ENCODE results near the gene FAM9C. TPM values are rescaled to one million over a fixed set of nuclear protein-coding genes. Genes with fewer than 3 reads are reported as not detected.
"Not testable (repeated sequence)": the region's sequence is repeated elsewhere in the genome, so short reads cannot be mapped to it uniquely, and the experiment has no call there.

FAM9C gene
- polyA plus RNA-seq, 1 donor (not counting 4 experiments of a cell fraction or from before 2014, with no cell fraction given) = not detected

- TF ChIP-seq CTCF (optimal IDR thresholded peaks at IDR 0.05 in 1 of 3, IDR thresholded peaks at IDR 0.05 in 1 of 3, conservative IDR thresholded peaks at IDR 0.05 in 1 of 3; ENCODE audit: extremely low read depth in 1 of 3, insufficient read depth in 2 of 3, low read length in 3 of 3) (no peak), EZH2 (IDR thresholded peaks at IDR 0.05; ENCODE audit: low read length) (no peak)
- dilution Hi-C loops (cut with MboI; ENCODE audit: extremely low pct_ligation_motif_present, low sequenced_read_pairs) = no loop called here
- Histone ChIP-seq H3K27ac (ENCODE audit: control insufficient read depth, insufficient read depth, low read length) (no peak overlapping the region), H3K9me3 (ENCODE audit: control insufficient read depth, low read depth, low read length) (no peaks in the 10 kb centered on the region), H3K27me3 (ENCODE audit: control insufficient read depth, extremely low read depth, insufficient read depth, low read length) (no peaks in the 10 kb centered on the region), H4K20me1 (ENCODE audit: control insufficient read depth, extremely low read depth, insufficient read depth, low read length) (no peaks in the 10 kb centered on the region), H3K36me3 (ENCODE audit: control insufficient read depth in 2 of 2, extremely low read depth in 1 of 2, insufficient read depth in 2 of 2, low read length in 2 of 2) (no peaks in the 10 kb centered on the region), H3K4me1 (ENCODE audit: control insufficient read depth, extremely low read depth, insufficient read depth, low read length) (no peaks in the 10 kb centered on the region), H3K4me3 (ENCODE audit: control insufficient read depth in 2 of 3, extremely low read depth in 1 of 3, insufficient read depth in 2 of 3, low read depth in 1 of 3, low read length in 3 of 3) (no peak overlapping the region), H2AFZ (ENCODE audit: control insufficient read depth, low read length) (no peak overlapping the region), H3K79me2 (ENCODE audit: control insufficient read depth, insufficient read depth, low read length) (no peaks in the 10 kb centered on the region), H3K9ac (ENCODE audit: control insufficient read depth, extremely low read depth, insufficient read depth, low read length) (no peak overlapping the region), H3K9me1 (ENCODE audit: control insufficient read depth, extremely low read depth, insufficient read depth, low read length) (no peaks in the 10 kb centered on the region), H3K4me2 (ENCODE audit: control insufficient read depth, extremely low read depth, insufficient read depth, low read depth, low read length) (no peak overlapping the region)
- FAIRE-seq = no peak
- no peak for DNase-seq (ENCODE audit: low read depth, low spot score)
Measured at GRCh38 chrX:13023567-13023966, 20.9 kb downstream of the FAM9C start.

GRCh38 chrX:13022926-13023325 is 21.5 kb downstream of the FAM9C start:
- H3K79me2 ChIP-seq (ENCODE audit: control insufficient read depth, insufficient read depth, low read length) = no peaks in the 10 kb centered on the region
- H3K4me1 ChIP-seq (ENCODE audit: control insufficient read depth, extremely low read depth, insufficient read depth, low read length) = no peaks in the 10 kb centered on the region
- no peak overlapping the region for H3K4me2 ChIP-seq (ENCODE audit: control insufficient read depth, extremely low read depth, insufficient read depth, low read depth, low read length)
- no peaks in the 10 kb centered on the region for H3K9me3 ChIP-seq (ENCODE audit: control insufficient read depth, low read depth, low read length)
- no peak overlapping the region for H3K27ac ChIP-seq (ENCODE audit: control insufficient read depth, insufficient read depth, low read length)
- H2AFZ ChIP-seq (ENCODE audit: control insufficient read depth, low read length) = no peak overlapping the region
- FAIRE-seq (no peak), DNase-seq (ENCODE audit: low read depth, low spot score) (no peak)
- no peak overlapping the region for H3K9ac ChIP-seq (ENCODE audit: control insufficient read depth, extremely low read depth, insufficient read depth, low read length)
- no peaks in the 10 kb centered on the region for H4K20me1 ChIP-seq (ENCODE audit: control insufficient read depth, extremely low read depth, insufficient read depth, low read length)
- no peak for TF ChIP-seq CTCF (optimal IDR thresholded peaks at IDR 0.05 in 1 of 3, IDR thresholded peaks at IDR 0.05 in 1 of 3, conservative IDR thresholded peaks at IDR 0.05 in 1 of 3; ENCODE audit: extremely low read depth in 1 of 3, insufficient read depth in 2 of 3, low read length in 3 of 3)
- TF ChIP-seq EZH2 (IDR thresholded peaks at IDR 0.05; ENCODE audit: low read length) = no peak
- no peaks in the 10 kb centered on the region for H3K9me1 ChIP-seq (ENCODE audit: control insufficient read depth, extremely low read depth, insufficient read depth, low read length)
- dilution Hi-C loops (cut with MboI; ENCODE audit: extremely low pct_ligation_motif_present, low sequenced_read_pairs) = no loop called here
- no peak overlapping the region for H3K4me3 ChIP-seq (ENCODE audit: control insufficient read depth in 2 of 3, extremely low read depth in 1 of 3, insufficient read depth in 2 of 3, low read depth in 1 of 3, low read length in 3 of 3)
- H3K27me3 ChIP-seq (ENCODE audit: control insufficient read depth, extremely low read depth, insufficient read depth, low read length) = no peaks in the 10 kb centered on the region
- no peaks in the 10 kb centered on the region for H3K36me3 ChIP-seq (ENCODE audit: control insufficient read depth in 2 of 2, extremely low read depth in 1 of 2, insufficient read depth in 2 of 2, low read length in 2 of 2)

- H3K9me1 ChIP-seq (ENCODE audit: control insufficient read depth, extremely low read depth, insufficient read depth, low read length); H3K79me2 ChIP-seq (ENCODE audit: control insufficient read depth, insufficient read depth, low read length); FAIRE-seq; H3K9me3 ChIP-seq (ENCODE audit: control insufficient read depth, low read depth, low read length); H3K36me3 ChIP-seq (ENCODE audit: control insufficient read depth in 2 of 2, extremely low read depth in 1 of 2, insufficient read depth in 2 of 2, low read length in 2 of 2); H4K20me1 ChIP-seq (ENCODE audit: control insufficient read depth, extremely low read depth, insufficient read depth, low read length); H3K4me2 ChIP-seq (ENCODE audit: control insufficient read depth, extremely low read depth, insufficient read depth, low read depth, low read length); H2AFZ ChIP-seq (ENCODE audit: control insufficient read depth, low read length); H3K27ac ChIP-seq (ENCODE audit: control insufficient read depth, insufficient read depth, low read length); H3K9ac ChIP-seq (ENCODE audit: control insufficient read depth, extremely low read depth, insufficient read depth, low read length); H3K4me1 ChIP-seq (ENCODE audit: control insufficient read depth, extremely low read depth, insufficient read depth, low read length); H3K4me3 ChIP-seq (ENCODE audit: control insufficient read depth in 2 of 3, extremely low read depth in 1 of 3, insufficient read depth in 2 of 3, low read depth in 1 of 3, low read length in 3 of 3); dilution Hi-C loops (cut with MboI; ENCODE audit: extremely low pct_ligation_motif_present, low sequenced_read_pairs); H3K27me3 ChIP-seq (ENCODE audit: control insufficient read depth, extremely low read depth, insufficient read depth, low read length); DNase-seq (ENCODE audit: low read depth, low spot score): not testable (repeated sequence)
Measured at GRCh38 chrX:13016731-13017130, 27.7 kb downstream of the FAM9C start.
